Measurements from ENCODE around the gene OTULIN.

OTULIN gene

DNA sequence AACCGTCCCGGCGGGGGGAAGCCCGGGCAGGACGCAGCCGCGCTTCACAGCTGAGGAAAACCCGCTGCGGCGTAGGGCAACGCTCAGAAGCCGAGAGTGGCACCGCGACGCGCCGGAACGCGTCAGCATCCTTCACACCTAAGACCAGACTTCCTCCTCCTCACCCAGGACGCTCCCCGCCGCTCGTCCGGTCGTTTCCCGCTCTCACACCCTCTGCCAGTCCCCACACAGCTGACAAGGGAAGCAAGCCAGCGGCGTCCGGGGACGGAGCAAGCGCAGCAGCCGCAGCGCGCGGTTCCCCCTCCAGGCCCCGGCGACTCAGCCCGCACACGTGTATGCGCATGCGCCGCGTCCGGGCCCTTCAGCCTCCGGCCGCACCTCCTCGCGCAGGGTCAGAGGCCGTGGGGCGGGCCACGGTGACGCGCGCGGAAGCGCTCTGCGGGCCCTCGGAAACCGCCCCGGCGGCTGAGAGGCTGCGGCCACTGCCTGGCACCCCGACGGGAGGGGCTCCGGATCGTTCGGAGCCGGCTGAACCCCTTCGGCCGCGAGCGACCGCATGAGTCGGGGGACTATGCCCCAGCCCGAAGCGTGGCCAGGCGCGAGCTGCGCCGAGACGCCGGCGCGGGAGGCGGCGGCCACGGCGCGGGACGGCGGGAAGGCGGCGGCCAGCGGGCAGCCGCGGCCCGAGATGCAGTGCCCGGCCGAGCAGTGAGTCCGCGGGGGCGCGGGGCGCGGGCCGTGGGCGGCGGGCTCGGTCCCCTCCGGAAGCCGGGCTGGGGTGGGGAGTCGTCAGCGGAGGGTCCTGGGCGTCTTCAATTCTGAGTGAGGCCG is at the start of gene OTULIN:
TSS of gene OTULIN (plus strand) at position 449 of the 831 bp plus-strand sequence. CDS start at position 557, 108 bp downstream.
- Histone ChIP-seq H3K4me3 (ENCODE audit: low read length) (peak within 1 kb of the TSS; percentile 80), H3K9me3 (ENCODE audit: insufficient read depth, low read depth, low read length) (no peaks in the 10 kb centered on the region), H3K27me3 (ENCODE audit: insufficient read depth, low read length) (peaks cover 30% of the 10 kb centered on the region), H3K4me1 (ENCODE audit: insufficient read depth, low read length) (peaks cover 9% of the 10 kb centered on the region), H3K9ac (ENCODE audit: low read depth, low read length) (peak within 1 kb of the TSS; percentile 76), H3K27ac (ENCODE audit: low read length) (no peak within 1 kb of the TSS), H3K36me3 (ENCODE audit: insufficient read depth, low read depth, low read length) (peaks cover 4% of the 10 kb centered on the region; the same call in 1 of the 2 replicates)

GRCh38 chr5:14615365-14615764 is 49.2 kb upstream of the OTULIN start:
- Histone ChIP-seq H3K9ac (ENCODE audit: low read depth, low read length) (no peak overlapping the region), H3K27me3 (ENCODE audit: insufficient read depth, low read length) (no peaks in the 10 kb centered on the region), H3K4me3 (ENCODE audit: low read length) (no peak overlapping the region), H3K36me3 (ENCODE audit: insufficient read depth, low read depth, low read length) (peaks cover 2% of the 10 kb centered on the region; the same call in 1 of the 2 replicates), H3K27ac (ENCODE audit: low read length) (no peak overlapping the region), H3K9me3 (ENCODE audit: insufficient read depth, low read depth, low read length) (no peaks in the 10 kb centered on the region), H3K4me1 (ENCODE audit: insufficient read depth, low read length) (no peaks in the 10 kb centered on the region)

- H3K9ac ChIP-seq (ENCODE audit: low read depth, low read length): no peak overlapping the region
- no peaks in the 10 kb centered on the region for H3K27me3 ChIP-seq (ENCODE audit: insufficient read depth, low read length)
- no peak overlapping the region for H3K27ac ChIP-seq (ENCODE audit: low read length)
- no peak overlapping the region for H3K4me3 ChIP-seq (ENCODE audit: low read length)
- H3K4me1 ChIP-seq (ENCODE audit: insufficient read depth, low read length): no peaks in the 10 kb centered on the region
- no peaks in the 10 kb centered on the region for H3K9me3 ChIP-seq (ENCODE audit: insufficient read depth, low read depth, low read length)
- H3K36me3 ChIP-seq (ENCODE audit: insufficient read depth, low read depth, low read length): no peaks in the 10 kb centered on the region
Measured at GRCh38 chr5:14617441-14617840, 47.1 kb upstream of the OTULIN start.

- Histone ChIP-seq H3K27ac (ENCODE audit: low read length) (no peak overlapping the region), H3K9ac (ENCODE audit: low read depth, low read length) (no peak overlapping the region), H3K4me1 (ENCODE audit: insufficient read depth, low read length) (no peaks in the 10 kb centered on the region), H3K4me3 (ENCODE audit: low read length) (no peak overlapping the region), H3K9me3 (ENCODE audit: insufficient read depth, low read depth, low read length) (no peaks in the 10 kb centered on the region), H3K36me3 (ENCODE audit: insufficient read depth, low read depth, low read length) (no peaks in the 10 kb centered on the region), H3K27me3 (ENCODE audit: insufficient read depth, low read length) (no peaks in the 10 kb centered on the region)
Measured at GRCh38 chr5:14627270-14627669, 37.2 kb upstream of the OTULIN start.

GRCh38 chr5:14628346-14628745 is 36.2 kb upstream of the OTULIN start:
- no peaks in the 10 kb centered on the region for H3K27me3 ChIP-seq (ENCODE audit: insufficient read depth, low read length)
- H3K9me3 ChIP-seq (ENCODE audit: insufficient read depth, low read depth, low read length): no peaks in the 10 kb centered on the region
- H3K4me3 ChIP-seq (ENCODE audit: low read length): no peak overlapping the region
- H3K36me3 ChIP-seq (ENCODE audit: insufficient read depth, low read depth, low read length): no peaks in the 10 kb centered on the region
- H3K9ac ChIP-seq (ENCODE audit: low read depth, low read length): no peak overlapping the region
- H3K27ac ChIP-seq (ENCODE audit: low read length): no peak overlapping the region
- H3K4me1 ChIP-seq (ENCODE audit: insufficient read depth, low read length): no peaks in the 10 kb centered on the region

DNA sequence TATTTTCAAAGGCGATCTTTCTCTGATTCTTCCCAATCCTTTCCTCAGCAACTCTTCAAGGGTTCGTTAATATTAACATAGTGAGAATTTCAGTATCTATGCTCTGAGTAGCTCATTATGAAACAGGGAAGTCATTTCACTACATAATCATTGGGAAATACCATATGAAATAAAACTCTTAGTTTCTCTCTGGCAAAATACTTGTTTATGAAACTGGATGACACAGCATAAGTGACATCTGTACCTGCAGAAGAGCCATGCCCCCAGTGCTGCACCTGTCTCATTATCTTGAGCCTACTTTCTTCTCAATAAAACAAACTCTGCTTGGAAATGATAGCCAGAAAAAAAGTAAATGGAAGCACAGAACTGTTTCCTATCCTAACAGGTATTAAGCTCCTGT is 33.8 kb upstream of the OTULIN start:
- Histone ChIP-seq H3K4me1 (ENCODE audit: insufficient read depth, low read length) (no peaks in the 10 kb centered on the region), H3K27ac (ENCODE audit: low read length) (no peak overlapping the region), H3K4me3 (ENCODE audit: low read length) (no peak overlapping the region), H3K36me3 (ENCODE audit: insufficient read depth, low read depth, low read length) (no peaks in the 10 kb centered on the region), H3K9me3 (ENCODE audit: insufficient read depth, low read depth, low read length) (no peaks in the 10 kb centered on the region), H3K9ac (ENCODE audit: low read depth, low read length) (no peak overlapping the region), H3K27me3 (ENCODE audit: insufficient read depth, low read length) (no peaks in the 10 kb centered on the region)

DNA sequence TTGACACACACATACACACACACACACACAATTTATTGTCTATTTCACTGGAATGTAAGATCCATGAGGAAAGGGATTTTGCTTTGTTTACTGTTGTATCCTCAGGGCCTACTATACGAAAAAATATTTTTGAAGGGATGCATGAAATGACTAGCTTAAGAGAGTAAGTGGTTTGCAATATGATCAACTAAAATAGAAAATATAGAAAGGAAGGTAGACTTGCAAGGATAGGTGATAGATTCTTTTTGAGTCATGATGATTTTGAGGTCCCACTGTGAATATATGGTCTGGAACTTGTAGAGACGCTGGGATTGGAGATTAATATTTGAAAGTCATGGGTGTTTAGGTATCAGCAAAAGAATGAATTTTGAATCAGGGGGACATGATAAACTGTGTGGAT is 28.9 kb upstream of the OTULIN start:
- H3K9ac ChIP-seq (ENCODE audit: low read depth, low read length): no peak overlapping the region
- H3K4me1 ChIP-seq (ENCODE audit: insufficient read depth, low read length): no peaks in the 10 kb centered on the region
- H3K9me3 ChIP-seq (ENCODE audit: insufficient read depth, low read depth, low read length): no peaks in the 10 kb centered on the region
- H3K4me3 ChIP-seq (ENCODE audit: low read length): no peak overlapping the region
- H3K36me3 ChIP-seq (ENCODE audit: insufficient read depth, low read depth, low read length): no peaks in the 10 kb centered on the region
- no peaks in the 10 kb centered on the region for H3K27me3 ChIP-seq (ENCODE audit: insufficient read depth, low read length)
- no peak overlapping the region for H3K27ac ChIP-seq (ENCODE audit: low read length)

DNA sequence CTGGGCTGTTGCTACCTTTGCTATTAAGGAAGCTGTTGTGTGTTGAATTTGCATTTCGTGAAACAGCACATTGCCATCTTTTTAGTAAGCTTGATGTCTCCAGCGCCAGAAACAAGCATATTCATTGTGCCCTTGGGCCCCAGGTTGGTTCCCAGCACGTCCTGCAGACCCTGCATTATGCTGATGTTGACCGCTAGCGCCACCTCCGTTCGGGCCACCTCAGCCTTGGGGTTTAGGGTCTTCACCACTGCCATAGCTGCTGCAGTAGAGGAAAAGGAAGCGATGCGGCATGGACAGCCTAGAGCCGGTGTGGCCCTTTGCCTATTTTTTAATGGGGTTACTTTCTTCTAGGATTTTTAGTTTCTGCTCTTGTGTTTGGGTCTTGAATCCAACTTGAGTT is 23.8 kb upstream of the OTULIN start:
- Histone ChIP-seq H3K9me3 (ENCODE audit: insufficient read depth, low read depth, low read length) (no peaks in the 10 kb centered on the region), H3K27ac (ENCODE audit: low read length) (no peak overlapping the region), H3K36me3 (ENCODE audit: insufficient read depth, low read depth, low read length) (no peaks in the 10 kb centered on the region), H3K4me3 (ENCODE audit: low read length) (no peak overlapping the region), H3K27me3 (ENCODE audit: insufficient read depth, low read length) (no peaks in the 10 kb centered on the region), H3K9ac (ENCODE audit: low read depth, low read length) (no peak overlapping the region), H3K4me1 (ENCODE audit: insufficient read depth, low read length) (peaks cover 3% of the 10 kb centered on the region; the same call in 1 of the 2 replicates)

- Histone ChIP-seq H3K9ac (ENCODE audit: low read depth, low read length) (no peak overlapping the region), H3K27ac (ENCODE audit: low read length) (no peak overlapping the region), H3K4me1 (ENCODE audit: insufficient read depth, low read length) (peaks cover 3% of the 10 kb centered on the region; the same call in 1 of the 2 replicates), H3K9me3 (ENCODE audit: insufficient read depth, low read depth, low read length) (no peaks in the 10 kb centered on the region), H3K27me3 (ENCODE audit: insufficient read depth, low read length) (no peaks in the 10 kb centered on the region), H3K36me3 (ENCODE audit: insufficient read depth, low read depth, low read length) (no peaks in the 10 kb centered on the region), H3K4me3 (ENCODE audit: low read length) (no peak overlapping the region)
Measured at GRCh38 chr5:14644623-14645237, 19.8 kb upstream of the OTULIN start.

GRCh38 chr5:14650052-14650451 is 14.5 kb upstream of the OTULIN start:
- Histone ChIP-seq H3K4me1 (ENCODE audit: insufficient read depth, low read length) (peaks cover 3% of the 10 kb centered on the region; the same call in 1 of the 2 replicates), H3K36me3 (ENCODE audit: insufficient read depth, low read depth, low read length) (no peaks in the 10 kb centered on the region), H3K9me3 (ENCODE audit: insufficient read depth, low read depth, low read length) (no peaks in the 10 kb centered on the region), H3K27ac (ENCODE audit: low read length) (no peak overlapping the region), H3K4me3 (ENCODE audit: low read length) (no peak overlapping the region), H3K27me3 (ENCODE audit: insufficient read depth, low read length) (no peaks in the 10 kb centered on the region), H3K9ac (ENCODE audit: low read depth, low read length) (no peak overlapping the region)

DNA sequence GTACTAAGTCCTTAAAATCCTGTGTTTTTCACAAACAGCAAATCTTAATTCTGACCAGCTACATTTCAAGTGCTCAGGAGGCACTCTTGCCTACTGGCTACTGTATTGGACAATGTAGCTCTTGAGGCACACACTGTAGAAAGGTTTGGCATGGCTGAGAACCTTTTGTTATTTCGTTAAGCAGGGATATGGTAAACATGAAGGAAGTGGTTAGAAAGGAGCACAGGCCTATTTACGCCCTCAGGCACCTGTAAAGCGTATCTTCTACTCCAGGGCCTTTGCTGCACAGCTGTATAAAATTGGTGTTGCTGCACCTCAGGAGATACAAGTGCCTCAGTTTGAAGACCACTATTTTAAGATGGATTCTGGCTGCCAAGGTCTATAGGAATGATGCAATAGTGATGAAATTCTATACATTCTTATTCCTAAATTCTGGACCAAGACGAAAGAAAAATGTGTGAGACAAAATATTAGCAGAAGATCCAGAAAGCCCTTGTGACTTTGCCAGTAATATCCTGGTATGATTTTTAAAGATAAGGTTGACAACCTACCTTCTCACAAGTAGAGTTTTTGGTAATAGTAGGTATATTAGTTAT is 9.3 kb upstream of the OTULIN start:
- no peak overlapping the region for H3K27ac ChIP-seq (ENCODE audit: low read length)
- no peak overlapping the region for H3K4me3 ChIP-seq (ENCODE audit: low read length)
- H3K27me3 ChIP-seq (ENCODE audit: insufficient read depth, low read length): no peaks in the 10 kb centered on the region
- no peaks in the 10 kb centered on the region for H3K9me3 ChIP-seq (ENCODE audit: insufficient read depth, low read depth, low read length)
- H3K4me1 ChIP-seq (ENCODE audit: insufficient read depth, low read length): no peaks in the 10 kb centered on the region
- H3K9ac ChIP-seq (ENCODE audit: low read depth, low read length): no peak overlapping the region
- H3K36me3 ChIP-seq (ENCODE audit: insufficient read depth, low read depth, low read length): no peaks in the 10 kb centered on the region

- H3K4me3 ChIP-seq (ENCODE audit: low read length): no peak overlapping the region
- H3K4me1 ChIP-seq (ENCODE audit: insufficient read depth, low read length): no peaks in the 10 kb centered on the region
- H3K27ac ChIP-seq (ENCODE audit: low read length): no peak overlapping the region
- no peak overlapping the region for H3K9ac ChIP-seq (ENCODE audit: low read depth, low read length)
- no peaks in the 10 kb centered on the region for H3K27me3 ChIP-seq (ENCODE audit: insufficient read depth, low read length)
- no peaks in the 10 kb centered on the region for H3K36me3 ChIP-seq (ENCODE audit: insufficient read depth, low read depth, low read length)
- no peaks in the 10 kb centered on the region for H3K9me3 ChIP-seq (ENCODE audit: insufficient read depth, low read depth, low read length)
Measured at GRCh38 chr5:14656898-14657297, 7.6 kb upstream of the OTULIN start.
